Chondrocyte (in vitro differentiated cells): Measurements from ENCODE around the gene MYO1B. TPM values are rescaled to one million over a fixed set of nuclear protein-coding genes. Genes with fewer than 3 reads are reported as not detected.

ENCODE experiments used
- DNase-seq: peaks from one replicate; pipeline ENCODE4 v3.0.0; 2021; ENCODE audit warnings: mixed read lengths, low spot score
- H3K27ac Mint-ChIP-seq: one replicate; pipeline ENCODE4 v1.8.0; 2021; ENCODE audit warnings: mild to moderate bottlenecking, moderate library complexity, mixed read lengths; ENCODE audit not compliant: unreplicated experiment
- H3K27me3 Mint-ChIP-seq: 2 replicates; pipeline ENCODE4 v1.8.0; 2021; ENCODE audit warnings: low read depth, mixed read lengths
- H3K36me3 Mint-ChIP-seq: 2 replicates; pipeline ENCODE4 v1.8.0; 2021; ENCODE audit warnings: low read depth, mixed read lengths
- H3K4me1 Mint-ChIP-seq: 2 replicates; pipeline ENCODE4 v1.8.0; 2021; ENCODE audit warnings: low read depth, mild to moderate bottlenecking, mixed read lengths
- H3K4me3 Mint-ChIP-seq: one replicate; pipeline ENCODE4 v1.8.0; 2021; ENCODE audit warnings: mild to moderate bottlenecking, moderate library complexity, mixed read lengths; ENCODE audit not compliant: unreplicated experiment
- H3K9me3 Mint-ChIP-seq: 2 replicates; pipeline ENCODE4 v1.8.0; 2021; ENCODE audit warnings: low read depth, mixed read lengths
- total RNA-seq: library from RNA; stranded (reverse); gene quantifications from 3 replicates; pipeline ENCODE4 v1.2.1, GENCODE V29; 2021
- TF ChIP-seq, protein P1 (sequence below): fragments of 200-600 bp; sonication (generic); IDR thresholded peaks from 2 replicates; pipeline ENCODE4 v1.5.0; 2021; ENCODE audit warnings: antibody characterized with exemption, mild to moderate bottlenecking, moderate library complexity

Gene MYO1B
- total RNA-seq, 1 donor from 2014 or later, result 114 TPM

DNA sequence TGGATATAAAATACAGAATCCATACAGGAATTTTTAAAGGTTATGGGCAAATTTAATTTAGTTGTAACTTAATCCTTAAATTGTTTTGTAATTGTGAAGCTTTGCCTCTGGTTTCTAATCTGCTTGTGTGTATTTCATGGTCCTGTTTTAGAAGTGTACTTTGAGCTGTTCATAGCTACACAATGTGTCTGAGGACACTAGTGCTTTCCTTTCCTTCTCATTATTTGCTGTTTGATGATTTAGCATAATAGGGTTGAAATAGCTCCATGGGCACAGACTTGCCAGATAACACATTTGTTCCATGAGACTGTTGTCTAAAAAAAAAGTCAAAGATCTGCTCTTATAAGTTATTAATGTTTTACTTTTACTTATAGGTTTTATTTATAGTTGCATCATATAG, 134.2 kb downstream of the MYO1B start:
- H3K4me1 Mint-ChIP-seq, result peaks cover 69% of the 10 kb centered on the region
- H3K36me3 Mint-ChIP-seq, result peaks cover 10% of the 10 kb centered on the region
- H3K9me3 Mint-ChIP-seq, result no peaks in the 10 kb centered on the region
- DNase-seq, result no peak
- no peaks in the 10 kb centered on the region for H3K27me3 Mint-ChIP-seq
- peak overlapping the region; percentile 15 for H3K27ac Mint-ChIP-seq
- TF ChIP-seq, protein P1, sequence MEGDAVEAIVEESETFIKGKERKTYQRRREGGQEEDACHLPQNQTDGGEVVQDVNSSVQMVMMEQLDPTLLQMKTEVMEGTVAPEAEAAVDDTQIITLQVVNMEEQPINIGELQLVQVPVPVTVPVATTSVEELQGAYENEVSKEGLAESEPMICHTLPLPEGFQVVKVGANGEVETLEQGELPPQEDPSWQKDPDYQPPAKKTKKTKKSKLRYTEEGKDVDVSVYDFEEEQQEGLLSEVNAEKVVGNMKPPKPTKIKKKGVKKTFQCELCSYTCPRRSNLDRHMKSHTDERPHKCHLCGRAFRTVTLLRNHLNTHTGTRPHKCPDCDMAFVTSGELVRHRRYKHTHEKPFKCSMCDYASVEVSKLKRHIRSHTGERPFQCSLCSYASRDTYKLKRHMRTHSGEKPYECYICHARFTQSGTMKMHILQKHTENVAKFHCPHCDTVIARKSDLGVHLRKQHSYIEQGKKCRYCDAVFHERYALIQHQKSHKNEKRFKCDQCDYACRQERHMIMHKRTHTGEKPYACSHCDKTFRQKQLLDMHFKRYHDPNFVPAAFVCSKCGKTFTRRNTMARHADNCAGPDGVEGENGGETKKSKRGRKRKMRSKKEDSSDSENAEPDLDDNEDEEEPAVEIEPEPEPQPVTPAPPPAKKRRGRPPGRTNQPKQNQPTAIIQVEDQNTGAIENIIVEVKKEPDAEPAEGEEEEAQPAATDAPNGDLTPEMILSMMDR, result no peak
- no peak overlapping the region for H3K4me3 Mint-ChIP-seq

DNA sequence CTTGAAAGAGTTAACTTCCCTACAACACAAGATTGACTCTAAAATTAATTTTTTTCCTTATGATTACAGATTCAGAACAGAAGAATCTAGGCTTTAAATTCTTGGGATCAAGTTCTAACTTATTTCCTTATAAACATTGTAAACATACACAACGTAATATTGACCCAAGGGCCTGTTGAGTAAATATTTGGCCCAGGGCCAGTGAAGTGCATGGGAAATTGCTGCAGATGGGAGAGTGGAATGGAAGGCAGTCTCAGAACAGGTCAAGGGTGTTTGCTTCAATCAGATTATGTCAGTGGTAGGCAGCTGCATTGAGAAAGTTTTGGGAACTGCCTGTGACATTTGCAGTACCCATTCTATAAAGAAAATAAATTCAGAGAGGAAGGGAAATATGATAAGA, 137.6 kb downstream of the MYO1B start:
- DNase-seq, result no peak
- TF ChIP-seq, protein P1, result no peak
- Mint-ChIP-seq H3K27me3 (no peaks in the 10 kb centered on the region), H3K4me3 (no peak overlapping the region), H3K4me1 (peaks cover 85% of the 10 kb centered on the region), H3K36me3 (peaks cover 9% of the 10 kb centered on the region), H3K27ac (peak overlapping the region; percentile 87), H3K9me3 (no peaks in the 10 kb centered on the region)

DNA sequence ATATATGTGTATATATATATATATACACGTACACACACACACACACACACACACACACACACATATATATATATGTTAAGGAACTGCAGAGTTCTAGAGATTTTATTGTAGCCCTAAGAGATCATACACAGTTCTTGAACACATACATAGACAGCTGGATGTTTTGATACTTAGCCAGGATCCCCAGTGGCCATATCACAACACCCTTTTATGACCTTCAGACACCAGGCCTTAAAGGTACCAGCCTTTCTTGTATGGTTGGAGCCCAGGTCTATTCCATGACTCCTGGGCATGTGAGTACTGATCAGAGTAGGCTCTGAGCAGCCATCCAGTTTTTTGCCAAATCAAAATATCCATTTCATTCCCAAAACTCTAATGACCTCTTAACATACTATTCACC, 138.3 kb downstream of the MYO1B start:
- Mint-ChIP-seq H3K4me1 (peaks cover 84% of the 10 kb centered on the region), H3K4me3 (no peak overlapping the region), H3K9me3 (no peaks in the 10 kb centered on the region), H3K27me3 (no peaks in the 10 kb centered on the region), H3K27ac (peak overlapping the region; percentile 6), H3K36me3 (peaks cover 9% of the 10 kb centered on the region)
- no peak for DNase-seq
- TF ChIP-seq, protein P1, result no peak

DNA sequence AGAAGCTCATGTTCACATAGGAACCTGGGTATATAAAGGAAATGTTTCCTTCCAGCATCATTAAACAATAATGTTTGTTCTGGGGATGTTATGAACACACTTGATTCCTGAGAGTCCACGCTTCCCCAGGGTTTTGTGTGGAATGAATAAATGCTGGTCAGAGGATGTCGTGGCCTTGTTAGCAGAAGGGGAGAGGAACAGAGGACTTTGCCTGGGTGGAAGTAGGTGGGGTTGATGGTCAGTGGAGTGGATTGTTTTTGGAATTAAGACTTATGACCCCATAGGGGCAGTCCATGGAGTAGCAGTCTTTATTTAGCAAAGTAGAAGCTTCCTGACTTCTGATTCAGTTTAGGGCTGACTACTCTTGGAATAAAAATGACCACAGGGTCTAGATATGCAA, 139.6 kb downstream of the MYO1B start:
- Mint-ChIP-seq H3K27me3 (no peaks in the 10 kb centered on the region), H3K4me3 (no peak overlapping the region), H3K36me3 (peaks cover 9% of the 10 kb centered on the region), H3K27ac (peak overlapping the region; percentile 86), H3K9me3 (no peaks in the 10 kb centered on the region), H3K4me1 (peaks cover 81% of the 10 kb centered on the region)
- TF ChIP-seq, protein P1, result no peak
- no peak for DNase-seq

DNA sequence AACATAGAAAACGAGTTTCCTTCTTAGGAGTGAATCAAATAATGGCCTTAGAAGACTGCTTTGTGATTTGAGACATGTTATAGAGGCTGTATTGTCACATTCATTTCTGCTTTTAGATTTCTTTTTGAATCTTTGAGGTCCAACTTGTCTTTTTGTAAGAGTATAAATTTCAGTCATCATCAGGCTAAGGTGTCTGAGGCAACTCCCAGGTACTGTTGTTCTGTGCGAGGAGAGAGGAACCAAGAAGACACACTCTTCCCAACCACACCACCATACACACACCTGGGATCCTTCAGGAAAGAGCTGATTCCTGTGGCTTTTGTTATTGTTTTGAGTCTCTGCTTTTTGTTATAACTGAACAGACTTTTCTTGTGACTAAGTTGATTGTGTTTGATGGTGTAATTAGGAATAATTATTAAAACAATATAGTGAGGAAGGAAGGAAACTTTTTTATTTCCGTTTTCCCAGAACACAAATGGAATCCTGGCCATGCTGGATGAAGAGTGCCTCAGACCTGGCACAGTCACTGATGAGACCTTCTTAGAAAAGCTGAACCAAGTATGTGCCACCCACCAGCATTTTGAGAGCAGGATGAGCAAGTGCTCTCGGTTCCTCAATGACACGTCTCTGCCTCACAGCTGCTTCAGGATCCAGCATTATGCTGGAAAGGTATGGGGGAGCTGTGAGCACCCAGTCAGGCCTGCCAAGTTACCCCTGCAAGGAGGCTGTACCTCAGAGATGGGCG, 140.4 kb downstream of the MYO1B start:
- DNase-seq, result no peak
- H3K9me3 Mint-ChIP-seq, result no peaks in the 10 kb centered on the region
- peaks cover 74% of the 10 kb centered on the region for H3K4me1 Mint-ChIP-seq
- H3K27me3 Mint-ChIP-seq, result no peaks in the 10 kb centered on the region
- peaks cover 9% of the 10 kb centered on the region for H3K36me3 Mint-ChIP-seq
- H3K27ac Mint-ChIP-seq, result peak overlapping the region; percentile 82
- H3K4me3 Mint-ChIP-seq, result no peak overlapping the region
- TF ChIP-seq, protein P1, result no peak
